Right lobe of liver (tissue), 6 donors: ENCODE results near the gene SIL1. TPM values are rescaled to one million over a fixed set of nuclear protein-coding genes. Genes with fewer than 3 reads are reported as not detected.

Experiments used
- ATAC-seq, 4 donors: fragments of 200-7000 bp; cut with Tn5 transposase; one replicate each; pipeline ENCODE4 v1.9.1; 2020; ENCODE audit warnings: mild to moderate bottlenecking in 4 of 4, moderate library complexity in 4 of 4
- DNase-seq, 3 donors: peaks; one replicate each; pipeline ENCODE4 v3.0.0-alpha.2; 2020
- H3K27ac ChIP-seq, 3 donors: fragments of 200-600 bp; one replicate each; pipeline ENCODE4 v1.8.0; 2022
- H3K27me3 ChIP-seq, 2 donors: fragments of 200-600 bp; one replicate each; pipeline ENCODE4 v1.8.0; 2022
- H3K36me3 ChIP-seq, 4 donors: fragments of 200-600 bp; sonication (generic) in 1 of 4; one replicate each; pipeline versions ENCODE4 v1.5.1 to v1.8.0; 2017 to 2022; ENCODE audit warnings: control low read depth in 1 of 4
- H3K4me1 ChIP-seq, 4 donors: fragments of 200-600 bp; sonication (generic) in 1 of 4; one replicate each; pipeline versions ENCODE4 v1.5.1 to v1.8.0; 2017 to 2022; ENCODE audit warnings: control low read depth in 1 of 4
- H3K4me3 ChIP-seq, 3 donors: fragments of 200-600 bp; one replicate each; pipeline ENCODE4 v1.8.0; 2022
- H3K9me3 ChIP-seq, 4 donors: fragments of 200-600 bp; sonication (generic) in 1 of 4; one replicate each; pipeline versions ENCODE4 v1.5.1 to v1.8.0; 2017 to 2022; ENCODE audit warnings: control low read depth in 1 of 4
- POLR2A ChIP-seq: fragments of 450-650 bp; IDR thresholded peaks from one replicate; pipeline ENCODE4 v1.6.1; 2017; ENCODE audit warnings: antibody characterized with exemption, mild to moderate bottlenecking
- WGBS: methylation state at CpG from one replicate; pipeline ENCODE4 v1.1.6; 2018; ENCODE audit warnings: low coverage, low lambda C conversion rate; ENCODE audit not compliant: insufficient coverage; ENCODE audit errors: missing lambda C conversion rate; 5-methylcytosine and 5-hydroxymethylcytosine counted together
- intact Hi-C, 2 donors: fragments of 100-400 bp; cut with DNase I; formaldehyde crosslinking; loops; one replicate each; pipeline versions ENCODE4 v1.11.2 to v1.14.1; 2022
- small RNA-seq, 2 experiments: library from RNA; depleted of rRNA; stranded (forward); fragments of <200 nt; gene quantifications; one replicate each; pipeline ENCODE3, GENCODE V24; 2016
- total RNA-seq, 6 experiments: library from RNA; depleted of rRNA in 2 of 6; stranded (reverse); fragments of >200 nt in 2 of 6; fragmentation: NEBNext Ultra II Directional in 3 of 6; extraction: Animal tissue kit (Norgen Biotek cat#: 25700) in 3 of 6; gene quantifications; one replicate each; pipeline versions ENCODE4 v1.1.0 to v1.2.4, GENCODE V29; 2016 to 2023
- TF ChIP-seq, protein P1 (sequence below), 4 donors: fragments of 200-600 bp in 3 of 4; fragments of 450-650 bp in 1 of 4; IDR thresholded peaks; one replicate each; pipeline versions ENCODE4 v1.5.1 to v1.8.0; 2016 to 2022; ENCODE audit warnings: antibody characterized with exemption in 4 of 4, mild to moderate bottlenecking in 2 of 4
- donor health status: DM: no; HTN: yes; CAD: no.
- donor health status: DM: no; HTN: no; CAD: no.
- donor health status: DM: no; HTN: no; CAD: no.
- donor health status: DM: no; HTN: yes; CAD: no.
- donor health status: DM: no; HTN: yes; CAD: no.

Gene SIL1
- total RNA-seq, 6 experiments from 2014 or later = 57.6 to 94.9 (median 67.0) TPM

DNA sequence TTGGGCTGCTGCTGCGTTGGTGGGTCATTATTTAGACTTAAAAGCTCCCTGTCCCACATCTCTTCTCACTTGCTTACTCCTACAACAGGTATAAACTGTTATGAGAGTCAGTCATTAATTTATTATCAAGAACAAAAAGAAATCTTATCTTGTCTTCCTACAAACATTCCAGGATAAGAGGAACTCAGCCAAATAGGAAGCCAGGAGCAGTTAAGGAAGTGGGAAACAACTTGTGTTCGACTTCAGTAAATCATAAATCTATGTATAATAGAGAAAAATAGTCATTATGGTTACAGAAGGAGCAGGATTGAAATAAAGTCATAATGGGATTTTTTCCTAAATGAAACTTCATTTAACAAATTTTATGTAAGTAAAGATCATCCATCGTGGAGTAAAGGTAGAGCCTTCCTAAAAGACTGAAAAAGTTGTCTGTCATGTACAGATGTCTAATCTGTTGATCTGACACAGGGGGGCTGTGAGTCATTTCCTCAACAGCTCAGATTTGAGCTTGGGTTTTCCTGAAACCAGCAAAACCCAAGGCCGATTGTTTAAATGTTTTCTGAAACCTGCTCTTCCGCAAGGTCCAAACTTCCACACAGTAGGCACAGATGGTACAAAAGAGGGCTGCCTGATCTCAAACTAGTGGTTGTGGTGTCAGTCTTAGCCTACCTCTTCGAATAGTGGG, 297.7 kb downstream of the SIL1 start:
- Histone ChIP-seq H3K4me1 (no peaks in the 10 kb centered on the region), H3K36me3 (peaks cover 0 to 24% (median 4%) of the 10 kb centered on the region in 4 donors), H3K27me3 (no peaks in the 10 kb centered on the region), H3K4me3 (no peak overlapping the region), H3K27ac (no peak overlapping the region), H3K9me3 (no peaks in the 10 kb centered on the region)
- 69% methylated on average over 6 of the region's 6 CpGs for WGBS
- ATAC-seq = peak in 1 of 4 donors; percentile 23
- intact Hi-C loops = no loop called here
- no peak for DNase-seq
- TF ChIP-seq, protein P1, sequence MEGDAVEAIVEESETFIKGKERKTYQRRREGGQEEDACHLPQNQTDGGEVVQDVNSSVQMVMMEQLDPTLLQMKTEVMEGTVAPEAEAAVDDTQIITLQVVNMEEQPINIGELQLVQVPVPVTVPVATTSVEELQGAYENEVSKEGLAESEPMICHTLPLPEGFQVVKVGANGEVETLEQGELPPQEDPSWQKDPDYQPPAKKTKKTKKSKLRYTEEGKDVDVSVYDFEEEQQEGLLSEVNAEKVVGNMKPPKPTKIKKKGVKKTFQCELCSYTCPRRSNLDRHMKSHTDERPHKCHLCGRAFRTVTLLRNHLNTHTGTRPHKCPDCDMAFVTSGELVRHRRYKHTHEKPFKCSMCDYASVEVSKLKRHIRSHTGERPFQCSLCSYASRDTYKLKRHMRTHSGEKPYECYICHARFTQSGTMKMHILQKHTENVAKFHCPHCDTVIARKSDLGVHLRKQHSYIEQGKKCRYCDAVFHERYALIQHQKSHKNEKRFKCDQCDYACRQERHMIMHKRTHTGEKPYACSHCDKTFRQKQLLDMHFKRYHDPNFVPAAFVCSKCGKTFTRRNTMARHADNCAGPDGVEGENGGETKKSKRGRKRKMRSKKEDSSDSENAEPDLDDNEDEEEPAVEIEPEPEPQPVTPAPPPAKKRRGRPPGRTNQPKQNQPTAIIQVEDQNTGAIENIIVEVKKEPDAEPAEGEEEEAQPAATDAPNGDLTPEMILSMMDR (IDR thresholded peaks at IDR 0.05) = no peak
- no peak for TF ChIP-seq POLR2A

DNA sequence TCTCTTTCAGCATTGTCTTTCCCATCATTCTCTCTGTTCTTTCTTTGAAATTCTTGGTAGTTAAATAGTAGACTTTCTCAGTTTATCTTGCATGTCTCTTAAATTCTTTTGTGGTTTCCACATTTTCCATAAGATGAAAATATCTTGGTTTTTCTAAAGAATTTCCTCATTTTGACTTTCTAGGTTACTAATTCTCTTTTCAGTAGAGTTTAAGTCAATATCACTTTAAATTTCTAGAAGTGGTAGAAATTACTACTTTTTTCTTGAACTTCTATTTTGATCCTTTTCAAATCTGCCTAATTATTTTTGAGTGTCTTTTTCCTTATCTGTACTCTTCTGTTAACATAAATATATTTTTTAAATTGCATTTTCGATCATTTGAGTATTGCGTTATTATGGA, 299.4 kb downstream of the SIL1 start:
- ATAC-seq = no peak
- WGBS = 100% methylated on average over 2 of the region's 2 CpGs
- intact Hi-C loops = no loop called here
- DNase-seq = no peak
- Histone ChIP-seq H3K4me1 (no peaks in the 10 kb centered on the region), H3K27ac (no peak overlapping the region), H3K4me3 (no peak overlapping the region), H3K9me3 (no peaks in the 10 kb centered on the region), H3K36me3 (peaks cover 0 to 9% (median 1%) of the 10 kb centered on the region in 4 donors), H3K27me3 (no peaks in the 10 kb centered on the region)
- TF ChIP-seq, protein P1 (IDR thresholded peaks at IDR 0.05) = no peak
- no peak for TF ChIP-seq POLR2A

DNA sequence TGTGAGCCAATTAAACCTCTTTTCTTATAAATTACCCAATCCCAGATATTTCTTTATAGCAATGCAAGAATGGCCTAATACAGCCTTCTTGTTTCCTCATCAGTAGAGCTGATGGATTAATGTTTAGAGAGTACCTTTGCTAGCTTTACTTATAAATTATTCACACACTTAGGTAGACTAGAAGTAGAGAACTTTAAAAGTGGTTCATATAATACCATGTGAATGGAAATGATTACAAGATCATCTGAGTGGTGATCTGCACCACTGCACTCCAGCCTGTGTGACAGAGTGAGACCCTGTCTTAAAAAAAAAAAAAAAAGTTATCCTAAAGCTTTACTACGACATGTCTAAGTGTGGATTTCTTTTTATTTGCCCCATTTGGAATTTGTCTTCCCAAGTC, 299.9 kb downstream of the SIL1 start:
- no peak for ATAC-seq

More for the DNA sequence above, 299.9 kb downstream of the SIL1 start:
- WGBS = 100% methylated on average over 1 of the region's 1 CpG
- no peak overlapping the region for H3K27ac ChIP-seq
- H3K9me3 ChIP-seq = no peaks in the 10 kb centered on the region
- TF ChIP-seq POLR2A = no peak
- H3K4me3 ChIP-seq = no peak overlapping the region
- intact Hi-C loops = no loop called here
- H3K4me1 ChIP-seq = no peaks in the 10 kb centered on the region
- H3K36me3 ChIP-seq = peaks cover 0 to 4% (median 0%) of the 10 kb centered on the region in 4 donors
- H3K27me3 ChIP-seq = no peaks in the 10 kb centered on the region
- no peak for DNase-seq

Small RNAs within 50 kb of the gene (small RNA-seq; reads per million reads assigned to genes)
- 0 reads per million in 2 experiments for gene RNU6-572P

Other genes with a start within 250 kb of the SIL1 start
- 10 to 100 TPM; 43.5 to 73.8 (median 65.3) TPM for gene MATR3, start 95.4 kb upstream of the SIL1 start, total RNA-seq
- gene PAIP2, start 143.5 kb upstream of the SIL1 start, total RNA-seq = 10 to 100 TPM; 34.5 to 55.8 (median 41.4) TPM
- 10 to 100 TPM; 11.7 to 51.0 (median 22.8) TPM for gene SLC23A1, start 184.9 kb upstream of the SIL1 start, total RNA-seq
- gene MZB1, start 191.5 kb upstream of the SIL1 start, total RNA-seq = 1 to 10 TPM in 3 of 6 experiments, under 1 TPM in 3; 0.37 to 5.1 (median 1.1) TPM
- gene PROB1, start 196.7 kb upstream of the SIL1 start, total RNA-seq = under 1 TPM; 0.25 to 0.51 (median 0.41) TPM
- gene SPATA24, start 205.7 kb upstream of the SIL1 start, total RNA-seq = 1 to 10 TPM; 1.5 to 4.0 (median 2.6) TPM
- gene DNAJC18, start 241.2 kb upstream of the SIL1 start, total RNA-seq = 1 to 10 TPM in 2 of 6 experiments, under 1 TPM in 4; 0.37 to 2.9 (median 0.75) TPM